NB4 (cell line): ENCODE data around the gene ADCYAP1R1.

Experiments
- CTCF ChIP-seq: IDR thresholded peaks from one replicate; pipeline ENCODE4 v1.5.1; 2012; ENCODE audit warnings: low read depth, low read length
- MAX ChIP-seq: IDR thresholded peaks from 2 replicates; pipeline ENCODE4 v1.6.1; 2011; ENCODE audit warnings: low read depth, low read length
- MYC ChIP-seq: IDR thresholded peaks from 2 replicates; pipeline ENCODE4 v1.6.1; 2011; ENCODE audit warnings: low read depth, low read length

DNA sequence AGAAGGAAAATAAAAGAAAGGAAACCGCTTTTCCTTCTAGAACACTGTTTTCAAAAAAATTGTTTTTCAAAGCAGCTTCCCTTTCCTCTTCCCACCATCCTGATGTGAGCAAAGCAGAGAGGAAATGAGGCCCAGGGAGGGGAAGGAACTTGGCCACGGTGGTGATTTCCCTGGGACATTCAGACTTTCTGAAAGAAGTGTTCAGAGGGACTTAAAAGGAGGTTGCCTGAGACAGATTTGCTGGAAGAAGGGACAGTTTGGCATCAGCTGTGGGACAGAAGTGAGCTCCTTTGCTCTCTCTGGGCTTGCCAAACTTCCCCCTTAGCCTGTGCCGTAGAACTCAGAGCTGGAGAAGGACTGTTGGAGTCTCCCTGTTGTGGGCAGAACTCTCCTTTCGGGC lies 30.3 kb downstream of the ADCYAP1R1 start:
- TF ChIP-seq CTCF: no peak
- no peak for TF ChIP-seq MYC
- TF ChIP-seq MAX: no peak
